GM12878 (cell line): Measurements from ENCODE around the gene PTPRU.

ENCODE experiments used
- BRCA1 ChIP-seq: IDR thresholded peaks from 2 replicates; pipeline ENCODE4 v1.6.1; 2011; ENCODE audit warnings: low read depth, low read length, improper control_type of control experiment
- JUNB ChIP-seq: IDR thresholded peaks from 2 replicates; pipeline ENCODE4 v1.6.1; 2016; ENCODE audit warnings: antibody characterized with exemption, mild to moderate bottlenecking
- NR2C2 ChIP-seq: IDR thresholded peaks from 2 replicates; pipeline ENCODE4 v1.6.1; 2011; ENCODE audit warnings: borderline replicate concordance, low read depth; ENCODE audit not compliant: control insufficient read depth, insufficient read length
- SIN3A ChIP-seq: IDR thresholded peaks from 2 replicates; pipeline ENCODE4 v1.6.1; 2012; ENCODE audit warnings: low read depth, low read length, improper control_type of control experiment
- TBL1XR1 ChIP-seq: IDR thresholded peaks from 2 replicates; pipeline ENCODE4 v1.6.1; 2012; ENCODE audit warnings: low read depth, low read length, improper control_type of control experiment
- TF ChIP-seq, protein P1 (sequence below), 3 experiments: IDR thresholded peaks in 2 of 3; conservative IDR thresholded peaks in 1 of 3; 2 replicates each; pipeline ENCODE4 v1.5.1; 2011; ENCODE audit warnings: low read depth in 3 of 3, low read length in 3 of 3, mild to moderate bottlenecking in 3 of 3, control low read depth in 2 of 3, moderate library complexity in 2 of 3, inconsistent platforms in 1 of 3, mixed read lengths in 1 of 3; ENCODE audit not compliant: control insufficient read depth in 2 of 3, insufficient read depth in 1 of 3; ENCODE audit errors: extremely low read depth in 1 of 3

GRCh38 chr1:29269382-29269781 is 33.1 kb downstream of the PTPRU start:
- TF ChIP-seq, protein P1, sequence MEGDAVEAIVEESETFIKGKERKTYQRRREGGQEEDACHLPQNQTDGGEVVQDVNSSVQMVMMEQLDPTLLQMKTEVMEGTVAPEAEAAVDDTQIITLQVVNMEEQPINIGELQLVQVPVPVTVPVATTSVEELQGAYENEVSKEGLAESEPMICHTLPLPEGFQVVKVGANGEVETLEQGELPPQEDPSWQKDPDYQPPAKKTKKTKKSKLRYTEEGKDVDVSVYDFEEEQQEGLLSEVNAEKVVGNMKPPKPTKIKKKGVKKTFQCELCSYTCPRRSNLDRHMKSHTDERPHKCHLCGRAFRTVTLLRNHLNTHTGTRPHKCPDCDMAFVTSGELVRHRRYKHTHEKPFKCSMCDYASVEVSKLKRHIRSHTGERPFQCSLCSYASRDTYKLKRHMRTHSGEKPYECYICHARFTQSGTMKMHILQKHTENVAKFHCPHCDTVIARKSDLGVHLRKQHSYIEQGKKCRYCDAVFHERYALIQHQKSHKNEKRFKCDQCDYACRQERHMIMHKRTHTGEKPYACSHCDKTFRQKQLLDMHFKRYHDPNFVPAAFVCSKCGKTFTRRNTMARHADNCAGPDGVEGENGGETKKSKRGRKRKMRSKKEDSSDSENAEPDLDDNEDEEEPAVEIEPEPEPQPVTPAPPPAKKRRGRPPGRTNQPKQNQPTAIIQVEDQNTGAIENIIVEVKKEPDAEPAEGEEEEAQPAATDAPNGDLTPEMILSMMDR (IDR thresholded peaks at IDR 0.05 in 2 of 3, conservative IDR thresholded peaks at IDR 0.05 in 1 of 3; ENCODE audit: control insufficient read depth in 2 of 3, extremely low read depth in 1 of 3, insufficient read depth in 1 of 3, low read depth in 3 of 3, low read length in 3 of 3), result no peak
- no peak for TF ChIP-seq TBL1XR1
- no peak for TF ChIP-seq JUNB
- TF ChIP-seq BRCA1, result no peak
- no peak for TF ChIP-seq SIN3A
- no peak for TF ChIP-seq NR2C2
